K562 (cell line): Measurements from ENCODE around the gene FUCA1. TPM values are rescaled to one million over a fixed set of nuclear protein-coding genes. Genes with fewer than 3 reads are reported as not detected.
A peak's percentile ranks its signal among the peaks of the same experiment; 100 is the strongest.

Experiments
- ARID2 ChIP-seq: fragments of 450-650 bp; IDR thresholded peaks from 2 replicates; pipeline ENCODE4 v1.6.1; 2017; ENCODE audit warnings: antibody characterized with exemption, mild to moderate bottlenecking
- CBFB ChIP-seq: sonication (generic); formaldehyde crosslinking; IDR thresholded peaks from 2 replicates; pipeline ENCODE4 v1.4.0; 2020; ENCODE audit warnings: mild to moderate bottlenecking, missing genetic modification reagents
- DNMT1 ChIP-seq: fragments of 450-650 bp; IDR thresholded peaks from 2 replicates; pipeline ENCODE4 v1.6.1; 2016; ENCODE audit warnings: antibody characterized with exemption, mild to moderate bottlenecking
- EP400 ChIP-seq: fragments of 450-650 bp; IDR thresholded peaks from 2 replicates; pipeline ENCODE4 v1.6.1; 2017; ENCODE audit warnings: antibody characterized with exemption, mild to moderate bottlenecking, moderate library complexity
- ETV5 ChIP-seq: sonication (generic); formaldehyde crosslinking; IDR thresholded peaks from 2 replicates; pipeline ENCODE4 v1.4.0; 2020; ENCODE audit warnings: low read depth, mild to moderate bottlenecking, missing genetic modification reagents
- EWSR1 ChIP-seq: fragments of 450-650 bp; IDR thresholded peaks from 2 replicates; pipeline ENCODE4 v1.6.1; 2018; ENCODE audit warnings: borderline replicate concordance, mild to moderate bottlenecking, low read depth, moderate library complexity; ENCODE audit not compliant: partially characterized antibody
- HDAC8 ChIP-seq: fragments of 450-650 bp; IDR thresholded peaks from 2 replicates; pipeline ENCODE4 v1.6.1; 2016; ENCODE audit warnings: mild to moderate bottlenecking, missing genetic modification characterization, moderate library complexity, missing compliant biosample characterization
- MXI1 ChIP-seq: IDR thresholded peaks from 2 replicates; pipeline ENCODE4 v1.6.1; 2011; ENCODE audit warnings: low read depth, mild to moderate bottlenecking, improper control_type of control experiment, low read length
- NBN ChIP-seq: fragments of 450-650 bp; IDR thresholded peaks from 2 replicates; pipeline ENCODE4 v1.6.1; 2016; ENCODE audit warnings: low read depth, mild to moderate bottlenecking
- NR2C1 ChIP-seq, 2 experiments: fragments of 450-650 bp; IDR thresholded peaks; 2 replicates each; pipeline ENCODE4 v1.6.1; 2017; ENCODE audit warnings: mild to moderate bottlenecking in 2 of 2, antibody characterized with exemption in 1 of 2, inconsistent platforms in 1 of 2, missing compliant biosample characterization in 1 of 2, missing genetic modification characterization in 1 of 2
- PHF8 ChIP-seq: fragments of 200-600 bp; sonication (generic); IDR thresholded peaks from 2 replicates; pipeline ENCODE4 v1.6.1; 2012; ENCODE audit warnings: mixed run types, mild to moderate bottlenecking, inconsistent platforms, low read length, moderate library complexity, borderline replicate concordance
- POLR2H ChIP-seq: IDR thresholded peaks from 2 replicates; pipeline ENCODE4 v1.6.1; 2016; ENCODE audit warnings: missing genetic modification characterization, low read depth, mild to moderate bottlenecking, control low read depth, missing compliant biosample characterization, moderate library complexity
- RAD21 ChIP-seq, 2 experiments: fragments of 250-450 bp in 1 of 2; fragments of 450-650 bp in 1 of 2; sonication (Bioruptor Pico) in 1 of 2; formaldehyde crosslinking in 1 of 2; IDR thresholded peaks in 1 of 2; conservative IDR thresholded peaks in 1 of 2; 2 replicates each; pipeline versions ENCODE4 v1.4.0 to v1.8.0; 2020 to 2022; ENCODE audit warnings: mild to moderate bottlenecking in 2 of 2, moderate library complexity in 1 of 2
- RCOR1 ChIP-seq, 2 experiments: IDR thresholded peaks; 2 replicates each; pipeline ENCODE4 v1.6.1; 2012; ENCODE audit warnings: low read depth in 2 of 2, low read length in 2 of 2, borderline replicate concordance in 1 of 2, improper control_type of control experiment in 1 of 2
- RUNX1 ChIP-seq: sonication (generic); IDR thresholded peaks from 2 replicates; pipeline ENCODE4 v1.6.1; 2016; ENCODE audit warnings: antibody characterized with exemption, low read depth
- SP1 ChIP-seq: sonication (generic); formaldehyde crosslinking; IDR thresholded peaks from 2 replicates; pipeline ENCODE4 v1.8.1; 2022; ENCODE audit warnings: mild to moderate bottlenecking, missing genetic modification reagents
- SRSF3 ChIP-seq: fragments of 200-400 bp; formaldehyde crosslinking; IDR thresholded peaks from 2 replicates; pipeline ENCODE4 v1.6.1; 2016; ENCODE audit warnings: mild to moderate bottlenecking, low read length, moderate library complexity; ENCODE audit not compliant: insufficient read depth
- TCF7L2 ChIP-seq: fragments of 150-350 bp; IDR thresholded peaks from 2 replicates; pipeline ENCODE4 v1.6.1; 2016; ENCODE audit warnings: low read depth, mild to moderate bottlenecking, low read length, moderate library complexity
- ZFX ChIP-seq: sonication (generic); formaldehyde crosslinking; IDR thresholded peaks from 2 replicates; pipeline ENCODE4 v1.8.0; 2022; ENCODE audit warnings: mild to moderate bottlenecking, missing genetic modification reagents, moderate library complexity
- ZKSCAN1 ChIP-seq: fragments of 150-350 bp; IDR thresholded peaks from 2 replicates; pipeline ENCODE4 v1.6.1; 2016; ENCODE audit warnings: low read depth, low read length
- ZNF175 ChIP-seq: fragments of 200-800 bp; sonication (Bioruptor generic); IDR thresholded peaks from 2 replicates; pipeline ENCODE4 v1.6.1; 2016; ENCODE audit warnings: low read depth, mild to moderate bottlenecking, missing genetic modification characterization, missing compliant biosample characterization
- ZNF436 ChIP-seq: fragments of 250-450, 450-650 bp; sonication (Bioruptor Pico); formaldehyde crosslinking; IDR thresholded peaks from 2 replicates; pipeline ENCODE4 v1.7.0; 2020; ENCODE audit warnings: mild to moderate bottlenecking
- ZNF444 ChIP-seq: fragments of 250-450 bp; sonication (Bioruptor Pico); IDR thresholded peaks from 2 replicates; pipeline ENCODE4 v1.4.0; 2020; ENCODE audit warnings: mild to moderate bottlenecking, moderate library complexity
- polyA plus RNA-seq, 8 experiments: library from polyadenylated mRNA; depleted of rRNA in 4 of 8; stranded (reverse) in 5 of 8; unstranded in 3 of 8; fragments of >200 nt; fragmentation: Nextera tagmentation in 2 of 8; fragmentation: Illumina TruSeq in 1 of 8; extraction: Ambion mirVana in 2 of 8; extraction: Trizol in 1 of 8; gene quantifications; 2 replicates each; pipeline versions ENCODE4 v1.2.1 to v1.2.3, GENCODE V29; 2011 to 2014; ENCODE audit warnings: inconsistent platforms in 1 of 8, missing spikeins in 1 of 8
- total RNA-seq, 7 experiments: library from RNA; depleted of rRNA in 6 of 7; stranded (reverse); fragments of >200 nt in 6 of 7; fragmentation: Illumina TruSeq in 2 of 7; extraction: Trizol in 2 of 7; gene quantifications; 2 replicates each; pipeline versions ENCODE4 v1.2.1 to v1.2.3, GENCODE V29; 2011 to 2021; ENCODE audit warnings: low replicate concordance in 1 of 7
- TF ChIP-seq, protein P1 (sequence below): fragments of 250-450 bp; sonication (Bioruptor Pico); IDR thresholded peaks from 2 replicates; pipeline ENCODE4 v1.9.0; 2021; ENCODE audit warnings: mild to moderate bottlenecking
- TF ChIP-seq, protein P2 (sequence below): sonication (generic); formaldehyde crosslinking; IDR thresholded peaks from 2 replicates; pipeline ENCODE4 v1.8.1; 2023; ENCODE audit warnings: mild to moderate bottlenecking, missing genetic modification reagents
- TF ChIP-seq, protein P3 (sequence below): fragments of 250-450 bp; sonication (Bioruptor Pico); IDR thresholded peaks from 2 replicates; pipeline ENCODE4 v1.4.0; 2020; ENCODE audit warnings: mild to moderate bottlenecking, moderate library complexity

Gene FUCA1
- total and polyA plus RNA-seq, 9 of the 15 experiments (the other 6 are each of a cell fraction or from before 2014, with no cell fraction given): 7.0 to 20.5 (median 13.5) TPM

DNA sequence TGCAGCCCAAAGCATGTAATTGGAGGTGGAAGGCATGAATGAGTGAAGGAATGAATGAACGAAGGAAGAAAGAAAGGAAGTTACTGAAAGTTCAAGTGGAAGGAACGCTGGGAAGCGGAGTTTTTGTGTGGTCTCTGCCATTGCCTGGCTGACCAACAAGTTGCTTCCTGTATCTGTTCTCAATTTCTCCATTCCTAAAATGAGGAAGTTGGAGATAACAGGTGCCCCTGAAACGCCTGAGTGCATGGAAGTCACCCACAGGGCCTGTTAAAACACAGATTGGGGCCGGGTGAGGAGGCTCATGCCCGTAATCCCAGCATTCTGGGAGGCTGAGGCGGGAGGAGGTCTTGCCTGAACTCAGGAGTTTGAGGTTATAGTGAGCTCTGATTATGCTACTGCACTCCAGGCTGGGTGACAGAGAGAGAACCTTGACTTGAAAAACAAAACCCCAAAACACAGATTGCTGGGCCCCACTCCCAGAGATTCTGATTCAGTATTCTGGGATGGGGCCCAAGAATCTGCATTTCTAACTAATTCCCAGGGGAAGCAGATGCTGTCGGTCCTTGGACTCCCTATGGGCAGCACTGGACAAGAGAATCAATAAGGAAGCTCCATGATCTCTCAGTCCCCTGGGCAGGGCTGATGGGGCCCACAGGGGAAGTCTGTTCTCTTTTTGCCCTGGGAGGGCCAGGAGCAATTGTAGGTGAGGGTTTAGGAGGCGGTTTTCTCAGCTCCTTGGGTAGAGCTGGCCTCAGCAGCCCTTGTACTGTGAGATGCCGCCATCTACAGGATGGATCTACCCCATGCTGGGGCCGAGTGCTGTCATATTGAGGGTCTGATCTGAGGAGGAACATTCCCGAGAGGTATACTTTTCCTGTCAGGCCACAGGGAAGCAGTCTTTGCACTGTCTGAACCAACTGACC lies 48.4 kb upstream of the FUCA1 start (continued):
- TF ChIP-seq ZNF175 (CRISPR knock-in tag) (no peak), EWSR1 (no peak), POLR2H (tag) (no peak), EP400 (no peak), ETV5 (CRISPR knock-in tag) (no peak), NR2C1 (IDR thresholded peaks at IDR 0.05) (no peak), NR2C1 (tag; IDR thresholded peaks at IDR 0.05) (peak; percentile 17; the same call in 1 of the 2 replicates), DNMT1 (no peak), SRSF3 (no peak), PHF8 (no peak), MXI1 (no peak), HDAC8 (tag) (no peak), RCOR1 (IDR thresholded peaks at IDR 0.05; ENCODE audit: borderline replicate concordance in 1 of 2, low read depth in 2 of 2, low read length in 2 of 2) (peak in 1 of 2 experiments; percentile 26; a peak in 1 of 4 replicates), NBN (peak; percentile 66; the same call in 1 of the 2 replicates), ZNF436 (CRISPR knock-in tag) (no peak), SP1 (CRISPR knock-in tag) (peak; percentile 76), RUNX1 (no peak), CBFB (CRISPR knock-in tag) (no peak), ZNF444 (no peak), TCF7L2 (no peak), ZKSCAN1 (no peak), ARID2 (peak; percentile 58; the same call in 1 of the 2 replicates), ZFX (CRISPR knock-in tag) (no peak), RAD21 (CRISPR knock-in tag; conservative IDR thresholded peaks at IDR 0.05 in 1 of 2, IDR thresholded peaks at IDR 0.05 in 1 of 2) (peak; percentile 91 to 96)
- TF ChIP-seq, protein P1, sequence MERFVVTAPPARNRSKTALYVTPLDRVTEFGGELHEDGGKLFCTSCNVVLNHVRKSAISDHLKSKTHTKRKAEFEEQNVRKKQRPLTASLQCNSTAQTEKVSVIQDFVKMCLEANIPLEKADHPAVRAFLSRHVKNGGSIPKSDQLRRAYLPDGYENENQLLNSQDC: no peak
- TF ChIP-seq, protein P2, sequence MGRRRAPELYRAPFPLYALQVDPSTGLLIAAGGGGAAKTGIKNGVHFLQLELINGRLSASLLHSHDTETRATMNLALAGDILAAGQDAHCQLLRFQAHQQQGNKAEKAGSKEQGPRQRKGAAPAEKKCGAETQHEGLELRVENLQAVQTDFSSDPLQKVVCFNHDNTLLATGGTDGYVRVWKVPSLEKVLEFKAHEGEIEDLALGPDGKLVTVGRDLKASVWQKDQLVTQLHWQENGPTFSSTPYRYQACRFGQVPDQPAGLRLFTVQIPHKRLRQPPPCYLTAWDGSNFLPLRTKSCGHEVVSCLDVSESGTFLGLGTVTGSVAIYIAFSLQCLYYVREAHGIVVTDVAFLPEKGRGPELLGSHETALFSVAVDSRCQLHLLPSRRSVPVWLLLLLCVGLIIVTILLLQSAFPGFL (CRISPR knock-in tag): no peak
- TF ChIP-seq, protein P3, sequence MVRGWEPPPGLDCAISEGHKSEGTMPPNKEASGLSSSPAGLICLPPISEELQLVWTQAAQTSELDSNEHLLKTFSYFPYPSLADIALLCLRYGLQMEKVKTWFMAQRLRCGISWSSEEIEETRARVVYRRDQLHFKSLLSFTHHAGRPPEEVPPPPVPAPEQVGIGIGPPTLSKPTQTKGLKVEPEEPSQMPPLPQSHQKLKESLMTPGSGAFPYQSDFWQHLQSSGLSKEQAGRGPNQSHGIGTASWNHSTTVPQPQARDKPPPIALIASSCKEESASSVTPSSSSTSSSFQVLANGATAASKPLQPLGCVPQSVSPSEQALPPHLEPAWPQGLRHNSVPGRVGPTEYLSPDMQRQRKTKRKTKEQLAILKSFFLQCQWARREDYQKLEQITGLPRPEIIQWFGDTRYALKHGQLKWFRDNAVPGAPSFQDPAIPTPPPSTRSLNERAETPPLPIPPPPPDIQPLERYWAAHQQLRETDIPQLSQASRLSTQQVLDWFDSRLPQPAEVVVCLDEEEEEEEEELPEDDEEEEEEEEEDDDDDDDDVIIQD: no peak
